Measurements from ENCODE around the gene FAM3C. TPM values are rescaled to one million over a fixed set of nuclear protein-coding genes. Genes with fewer than 3 reads are reported as not detected.

FAM3C gene
- 38.2 and 42.4 TPM in 2 replicates for total RNA-seq

GRCh38 chr7:121395961-121396757 is at the start of gene FAM3C:
FAM3C (minus strand) TSS chr7:121396308; CDS start chr7:121382969, 13,339 bp downstream.

GRCh38 chr7:121328508-121329190 is 67.5 kb downstream of the FAM3C start, which contains the start of gene WNT16:
WNT16 (plus strand) TSS chr7:121329000; CDS start chr7:121329293, 293 bp downstream.

Other genes with a start within 250 kb of the FAM3C start
- under 0.01 and 0.59 TPM in 2 replicates for gene WNT16, start 67.3 kb downstream of the FAM3C start, total RNA-seq